Epithelial cell of proximal tubule (primary cell): Measurements from ENCODE around the gene GNG14. TPM values are rescaled to one million over a fixed set of nuclear protein-coding genes. Genes with fewer than 3 reads are reported as not detected.
A peak's percentile ranks its signal among the peaks of the same experiment; 100 is the strongest.
"Not testable (repeated sequence)": the region's sequence is repeated elsewhere in the genome, so short reads cannot be mapped to it uniquely, and the experiment has no call there.

Experiments used
- DNase-seq: peaks from one replicate; pipeline ENCODE4 v3.0.0-alpha.2; 2011; ENCODE audit warnings: low read depth
- H3K4me3 ChIP-seq: 2 replicates; pipeline ENCODE4 v1.5.1; 2011; ENCODE audit warnings: low read depth, mild to moderate bottlenecking, low read length
- CTCF ChIP-seq: conservative IDR thresholded peaks from 2 replicates; pipeline ENCODE4 v1.5.1; 2012; ENCODE audit warnings: low read depth, mild to moderate bottlenecking, low read length
- total RNA-seq: library from RNA; depleted of rRNA; stranded (reverse); fragments of >200 nt; gene quantifications from 2 replicates; pipeline ENCODE4 v1.2.3, GENCODE V29; 2015

The GNG14 gene
- total RNA-seq, 1 donor from 2014 or later, result not detected

GRCh38 chr19:12723641-12724426 lies 36.0 kb downstream of the GNG14 start, which contains the start of gene TNPO2:
Gene TNPO2 (minus strand): TSS chr19:12723932. CDS start chr19:12720977, 2,955 bp downstream.
- no peak for TF ChIP-seq CTCF
- no peak for DNase-seq
- H3K4me3 ChIP-seq, result peak within 1 kb of the TSS; percentile 87

DNA sequence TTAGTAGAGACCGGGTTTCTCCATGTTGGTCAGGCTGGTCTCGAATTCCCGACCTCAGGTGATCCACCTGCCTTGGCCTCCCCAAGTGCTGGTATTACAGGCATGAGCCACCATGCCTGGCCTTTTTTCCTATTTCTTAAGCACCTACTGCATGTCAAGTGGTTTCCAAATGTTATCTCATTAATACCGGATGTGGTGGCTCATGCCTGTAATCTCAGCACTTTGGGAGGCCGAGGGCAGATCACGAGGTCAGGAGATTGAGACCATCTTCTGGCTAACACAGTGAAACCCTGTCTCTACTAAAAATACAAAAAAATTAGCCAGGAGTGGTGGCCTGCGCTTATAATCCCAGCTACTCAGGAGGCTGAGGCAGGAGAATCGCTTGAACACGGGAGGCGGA lies 37.8 kb downstream of the GNG14 start:
- not testable (repeated sequence) for H3K4me3 ChIP-seq, DNase-seq

GRCh38 chr19:12726988-12727316 lies 39.2 kb downstream of the GNG14 start:
- TF ChIP-seq CTCF, result no peak
- DNase-seq, result no peak
- H3K4me3 ChIP-seq, result no peak overlapping the region

DNA sequence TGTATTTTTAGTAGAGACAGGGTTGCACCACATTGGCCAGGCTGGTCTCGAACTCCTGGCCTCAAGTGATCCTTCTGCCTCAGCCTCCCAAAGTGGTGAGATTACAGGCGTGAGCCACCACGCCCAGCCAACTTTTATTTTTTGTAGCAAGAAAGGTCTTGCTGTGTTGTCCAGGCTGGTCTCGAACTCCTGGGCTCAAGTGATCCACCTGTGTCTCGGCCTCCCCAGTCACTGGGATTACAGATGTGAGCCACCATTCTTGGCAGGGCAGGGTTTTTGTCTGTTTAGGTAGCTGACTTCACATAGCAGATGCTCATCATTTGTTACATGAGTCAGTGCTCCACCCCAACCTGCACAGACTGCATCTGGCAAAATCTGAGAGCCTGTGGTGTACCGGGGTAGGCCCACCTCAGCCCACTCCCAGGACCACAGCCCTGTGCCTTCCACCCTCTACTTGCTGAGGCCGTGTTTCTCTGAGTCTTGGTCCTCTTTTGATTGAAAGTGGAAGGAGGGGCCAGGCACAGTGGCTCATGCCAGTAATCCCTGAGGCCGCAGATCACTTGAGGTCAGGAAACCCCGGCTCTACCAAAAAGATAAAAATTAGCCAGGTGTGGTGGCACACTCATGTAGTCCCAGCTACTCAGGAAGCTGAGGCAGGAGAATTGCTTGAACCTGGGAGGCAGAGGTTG lies 40.1 kb downstream of the GNG14 start:
- no peak for DNase-seq
- H3K4me3 ChIP-seq, result no peak overlapping the region
- no peak for TF ChIP-seq CTCF

DNA sequence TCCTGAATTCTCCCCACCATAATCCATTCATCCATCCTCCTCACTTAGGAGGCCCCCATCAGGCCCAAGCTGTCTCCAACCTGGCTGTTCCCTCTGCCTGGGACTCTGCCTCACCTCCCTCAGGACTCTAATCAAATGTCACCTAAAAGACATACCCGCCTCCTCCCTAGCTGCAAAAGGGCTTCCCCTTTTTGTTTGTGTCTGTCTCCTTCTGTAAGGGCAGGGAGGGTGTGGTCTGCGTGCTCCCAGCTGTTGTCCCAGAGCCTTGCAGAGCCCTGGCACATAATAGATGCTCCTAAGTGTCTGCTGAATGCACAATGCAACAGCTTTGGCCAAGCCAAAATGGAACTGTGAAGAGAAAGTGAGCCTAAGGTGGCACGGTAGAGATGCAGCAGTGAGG lies 42.3 kb downstream of the GNG14 start:
- DNase-seq, result no peak
- H3K4me3 ChIP-seq, result no peak overlapping the region
- no peak for TF ChIP-seq CTCF

DNA sequence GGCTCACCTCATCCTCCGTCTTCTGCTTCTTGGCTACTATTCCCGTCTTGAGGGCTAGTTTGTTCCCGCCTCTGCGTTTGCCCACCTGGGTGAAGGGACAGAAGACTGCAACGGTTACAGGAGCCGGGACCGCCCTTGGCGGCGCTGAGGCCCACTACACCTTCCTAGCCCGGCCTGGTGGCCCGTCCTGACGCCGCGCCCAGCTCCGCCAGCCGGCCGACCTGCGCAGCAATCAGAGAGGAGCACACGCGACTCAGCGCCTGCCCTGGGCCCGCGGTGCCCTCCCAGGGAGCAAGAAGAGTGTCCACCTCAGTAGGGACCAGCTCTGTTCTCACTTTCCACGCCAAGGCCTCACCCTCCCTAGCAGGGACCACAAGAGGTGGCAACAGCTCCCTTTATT lies 43.5 kb downstream of the GNG14 start:
- no peak overlapping the region for H3K4me3 ChIP-seq
- no peak for TF ChIP-seq CTCF
- DNase-seq, result no peak

DNA sequence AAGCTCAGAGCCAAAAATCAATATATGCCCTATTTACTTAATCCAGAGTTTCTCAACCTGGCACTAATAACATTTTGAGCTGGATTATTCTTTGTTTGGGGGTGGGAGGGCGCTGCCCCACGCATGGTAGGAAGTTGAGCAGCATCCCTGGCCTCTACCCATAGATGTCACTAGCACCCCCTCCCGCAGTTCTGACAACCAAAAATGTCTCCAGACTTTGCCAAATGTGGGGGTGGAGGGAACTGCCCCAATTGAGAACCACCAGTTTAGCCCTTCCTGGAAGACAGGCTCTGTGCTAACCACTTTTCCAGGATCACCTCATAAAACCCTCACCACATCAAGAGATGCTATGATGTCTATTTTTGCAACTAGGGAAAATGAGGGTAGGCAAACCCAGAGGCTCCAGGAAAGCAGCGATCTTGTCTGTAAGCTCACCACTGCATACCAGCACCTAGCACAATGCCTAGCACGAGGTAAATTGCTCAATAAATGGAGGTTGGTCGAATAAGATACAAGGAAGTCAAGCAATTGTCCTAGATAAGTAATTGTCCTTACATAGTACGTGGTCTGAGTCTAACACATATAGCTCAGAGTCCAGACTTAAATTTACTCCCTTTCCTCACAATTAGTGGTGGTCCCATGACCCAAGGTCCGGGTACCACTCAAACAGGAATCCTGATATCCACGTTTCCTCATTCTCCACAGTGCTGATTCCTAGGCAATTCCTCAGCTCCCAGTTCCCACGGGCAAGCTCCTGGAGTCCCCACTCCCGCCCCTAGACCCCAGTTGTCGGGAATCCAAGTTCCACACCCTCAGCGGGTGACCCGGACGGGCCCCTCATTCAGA lies 45.8 kb downstream of the GNG14 start:
- DNase-seq, result no peak
- peak overlapping the region; percentile 86 for H3K4me3 ChIP-seq
- peak; percentile 54 for TF ChIP-seq CTCF
